Posterior vena cava (tissue), 2 donors: Measurements from ENCODE around the gene GABRD. TPM values are rescaled to one million over a fixed set of nuclear protein-coding genes. Genes with fewer than 3 reads are reported as not detected.

ENCODE experiments used
- DNase-seq: peaks from one replicate; pipeline ENCODE4 v3.0.0-alpha.2; 2020; ENCODE audit warnings: low spot score
- intact Hi-C, 2 donors: fragments of 100-400 bp; cut with DNase I; formaldehyde crosslinking; loops; one replicate each; pipeline versions ENCODE4 v1.14.1 to v1.14.2; 2022 to 2023
- total RNA-seq, 2 donors: library from RNA; stranded (reverse); fragmentation: NEBNext Ultra II Directional; extraction: Animal tissue kit (Norgen Biotek cat#: 25700); gene quantifications; one replicate each; pipeline ENCODE4 v1.2.1, GENCODE V29; 2021
- donor health status: DM: yes; HTN: yes; CAD: no.
- donor health status: DM: yes; HTN: yes; CAD: no.

Gene GABRD
- total RNA-seq, 2 donors from 2014 or later, result 0.29 to 0.88 TPM

GRCh38 chr1:1982379-1983232, 36.5 kb upstream of the GABRD start:
- intact Hi-C loops, result no loop called here
- no peak for DNase-seq

- DNase-seq, result no peak
- intact Hi-C loops, result no loop called here
These were observed 34.5 kb upstream of the GABRD start for GRCh38 chr1:1984560-1985070.

- DNase-seq, result no peak
- intact Hi-C loops, result no loop called here
These were observed 33.6 kb upstream of the GABRD start for GRCh38 chr1:1985375-1986050.

DNA sequence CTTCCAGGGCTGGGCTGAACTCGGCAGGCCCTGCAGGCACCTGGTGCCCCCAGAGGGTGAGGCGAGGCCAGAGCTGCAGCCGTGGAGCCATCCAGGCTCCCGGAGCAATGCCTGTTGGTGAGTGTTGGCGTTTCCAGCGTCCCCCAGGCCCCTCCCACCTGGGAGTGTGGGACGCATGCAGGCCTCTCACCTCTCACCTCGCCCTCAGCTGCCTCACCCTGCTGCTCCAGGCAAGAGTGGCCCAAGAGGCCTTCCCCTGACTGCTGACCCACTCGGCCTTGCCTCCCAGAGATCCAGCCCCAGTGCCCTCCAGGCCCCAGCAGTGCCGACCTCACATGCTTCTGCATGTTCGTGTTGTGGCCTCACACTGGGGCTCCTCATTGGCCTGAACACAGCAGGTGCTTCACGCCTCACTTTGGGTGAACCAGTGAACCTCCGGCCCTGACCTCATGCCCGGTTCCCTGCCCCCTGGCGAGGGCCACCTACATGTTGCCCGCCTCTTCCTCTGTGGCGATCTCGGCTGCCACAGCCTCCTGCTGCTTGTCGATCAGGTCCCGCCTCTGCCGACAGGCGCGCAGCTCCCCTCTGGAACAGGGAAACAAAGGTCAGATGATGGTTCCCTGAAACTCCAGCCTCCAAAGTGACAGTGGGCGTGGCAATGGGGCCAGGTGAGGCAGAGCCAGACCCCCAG, 32.5 kb upstream of the GABRD start:
- intact Hi-C loops, result no loop called here

GRCh38 chr1:1987142-1987510, 32.0 kb upstream of the GABRD start:
- no peak for DNase-seq
- intact Hi-C loops, result no loop called here

More for the DNA sequence above, 32.5 kb upstream of the GABRD start:
- peak; percentile 80 for DNase-seq

- no peak for DNase-seq
- intact Hi-C loops, result no loop called here
These were observed 30.8 kb upstream of the GABRD start for GRCh38 chr1:1988061-1988945.

GRCh38 chr1:1989102-1989542, 30.0 kb upstream of the GABRD start:
- intact Hi-C loops, result no loop called here
- DNase-seq, result no peak

- intact Hi-C loops, result no loop called here
- DNase-seq, result no peak
These were observed 29.4 kb upstream of the GABRD start for GRCh38 chr1:1989789-1990188.

- peak; percentile 84 for DNase-seq
- intact Hi-C loops, result no loop called here
These were observed 28.9 kb upstream of the GABRD start for GRCh38 chr1:1990222-1990621.

DNA sequence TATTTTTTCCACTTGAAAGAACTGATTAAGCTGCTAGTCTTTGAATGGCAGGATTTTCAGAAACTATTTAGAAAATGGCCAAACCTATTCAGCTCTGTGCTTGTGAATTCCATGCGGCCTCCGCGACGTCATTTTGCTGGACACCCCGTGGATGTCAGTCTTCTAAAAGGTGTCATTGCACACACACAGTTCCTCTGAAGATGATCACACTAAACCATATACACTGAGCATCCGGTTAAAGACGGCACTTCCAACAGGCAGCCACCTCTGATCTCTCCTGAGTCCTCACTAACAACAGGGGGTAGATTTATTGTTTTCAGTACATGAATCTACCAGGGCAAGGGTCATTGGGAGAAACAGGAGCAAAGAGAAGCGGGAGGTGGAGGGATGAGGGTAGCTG, 24.6 kb upstream of the GABRD start:
- intact Hi-C loops, result no loop called here
- DNase-seq, result no peak

GRCh38 chr1:1996207-1996651, 22.9 kb upstream of the GABRD start:
- intact Hi-C loops, result no loop called here
- DNase-seq, result no peak

DNA sequence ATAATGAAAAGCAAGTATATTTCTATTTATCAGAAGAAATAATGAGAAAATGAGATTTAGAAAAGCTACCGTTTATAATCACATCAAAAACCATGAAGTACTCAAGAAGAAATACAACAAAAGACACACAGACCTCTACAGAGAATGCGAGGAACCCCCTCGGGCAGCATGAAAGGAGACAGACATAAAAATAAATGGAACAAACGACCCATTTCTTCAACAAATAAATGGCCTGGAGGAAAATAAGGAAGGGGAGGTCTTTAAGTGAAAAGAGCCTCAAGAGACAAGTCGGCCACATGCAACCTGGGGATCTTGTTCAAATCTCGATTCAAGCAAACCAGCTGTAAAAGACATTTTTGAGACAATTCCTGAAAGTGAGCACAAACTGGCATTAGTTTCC, 21.6 kb upstream of the GABRD start:
- intact Hi-C loops, result no loop called here
- no peak for DNase-seq

GRCh38 chr1:2000432-2000831, 18.7 kb upstream of the GABRD start:
- DNase-seq, result no peak
- intact Hi-C loops, result no loop called here

- intact Hi-C loops, result no loop called here
- no peak for DNase-seq
These were observed 18.3 kb upstream of the GABRD start for GRCh38 chr1:2000850-2001249.

DNA sequence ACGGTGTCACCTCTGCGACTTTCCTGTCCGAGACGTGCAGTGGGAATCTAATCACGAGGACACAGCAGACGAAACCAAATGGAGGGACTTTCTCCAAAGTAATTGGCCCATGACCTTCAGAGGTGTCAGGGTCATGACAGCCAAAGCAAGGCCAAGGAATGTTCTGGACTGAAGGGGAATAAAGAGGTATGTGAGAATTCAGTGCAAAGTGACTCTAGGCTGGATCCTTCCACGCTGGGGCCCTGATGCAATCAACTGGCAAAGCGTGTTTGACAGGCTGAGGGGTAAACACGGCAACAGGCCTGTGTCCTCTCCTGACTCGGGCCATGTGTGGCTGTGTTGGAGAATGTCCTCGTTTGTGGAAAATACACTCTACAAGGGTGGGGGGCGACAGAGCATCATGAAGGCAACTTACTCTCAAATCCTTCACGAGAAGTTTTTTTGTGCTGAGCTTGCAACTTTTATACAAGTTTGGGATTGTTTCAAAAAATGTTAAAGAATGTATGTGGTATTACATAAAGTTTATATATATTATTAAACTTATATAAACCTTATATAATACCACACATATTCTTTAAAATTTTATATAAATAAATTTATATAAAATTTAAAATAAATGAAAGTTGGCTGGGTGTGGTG, 17.3 kb upstream of the GABRD start:
- DNase-seq, result no peak
- intact Hi-C loops, result no loop called here

DNA sequence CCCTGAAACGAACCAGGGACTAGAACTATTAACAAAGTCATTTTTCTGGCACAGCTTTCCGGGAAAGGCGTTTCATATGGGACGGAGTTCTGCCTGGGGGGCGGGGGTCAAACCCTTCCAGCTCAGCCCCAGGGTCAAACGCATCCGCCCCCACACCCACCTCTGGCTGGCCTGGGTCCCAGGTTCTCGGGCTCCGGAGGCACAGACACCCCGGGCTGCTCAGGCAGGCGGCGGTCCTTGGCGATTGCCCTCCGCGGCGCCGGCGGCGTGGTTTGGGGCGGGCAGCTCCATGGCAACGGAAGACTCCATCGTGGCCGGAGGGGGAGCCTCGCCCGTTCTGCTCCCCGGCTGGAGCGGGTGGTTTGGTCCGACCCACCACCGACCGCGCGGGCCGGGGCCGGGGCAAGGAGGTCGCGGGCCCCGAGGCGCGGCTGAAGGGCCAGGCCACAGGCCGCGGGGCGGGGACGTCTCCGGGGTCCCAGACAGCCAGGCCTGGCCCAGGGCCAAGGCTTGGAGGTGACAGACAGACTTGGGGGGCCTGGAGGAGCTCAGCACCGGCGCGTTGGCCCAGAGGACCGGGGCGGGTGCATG, 15.5 kb upstream of the GABRD start, which contains the start of gene CFAP74:
TSS of gene CFAP74 (minus strand) at position 246 of the 591 bp plus-strand sequence. CDS start 12,830 bp downstream, outside the sequence.
- intact Hi-C loops, result no loop called here
- DNase-seq, result no peak

- no peak for DNase-seq
- intact Hi-C loops, result no loop called here
These were observed 14.3 kb upstream of the GABRD start for GRCh38 chr1:2004856-2005255.
